Measurements from ENCODE around the gene COBLL1.

The COBLL1 gene

GRCh38 chr2:164821338-164821737, 20.3 kb downstream of the COBLL1 start:
- no peak for DNase-seq

GRCh38 chr2:164818149-164819136, 23.2 kb downstream of the COBLL1 start:
- DNase-seq, result no peak

GRCh38 chr2:164816900-164817299, 24.7 kb downstream of the COBLL1 start:
- DNase-seq, result no peak

GRCh38 chr2:164816046-164816445, 25.6 kb downstream of the COBLL1 start:
- DNase-seq, result no peak

GRCh38 chr2:164815071-164815793, 26.4 kb downstream of the COBLL1 start:
- no peak for DNase-seq

- no peak for DNase-seq
Measured at GRCh38 chr2:164813535-164813934, 28.1 kb downstream of the COBLL1 start.

- DNase-seq, result no peak
Measured at GRCh38 chr2:164812378-164812777, 29.2 kb downstream of the COBLL1 start.

GRCh38 chr2:164811819-164812218, 29.8 kb downstream of the COBLL1 start:
- DNase-seq, result no peak

GRCh38 chr2:164810843-164811242, 30.8 kb downstream of the COBLL1 start:
- no peak for DNase-seq

- DNase-seq, result no peak
Measured at GRCh38 chr2:164808776-164809175, 32.8 kb downstream of the COBLL1 start.

- no peak for DNase-seq
Measured at GRCh38 chr2:164803776-164804466, 37.7 kb downstream of the COBLL1 start.

- DNase-seq, result no peak
Measured at GRCh38 chr2:164802095-164802707, 39.4 kb downstream of the COBLL1 start.

- no peak for DNase-seq
Measured at GRCh38 chr2:164800572-164800971, 41.1 kb downstream of the COBLL1 start.

- no peak for DNase-seq
Measured at GRCh38 chr2:164797627-164798026, 44.0 kb downstream of the COBLL1 start.

GRCh38 chr2:164796999-164797398, 44.6 kb downstream of the COBLL1 start:
- no peak for DNase-seq

- DNase-seq, result no peak
Measured at GRCh38 chr2:164794432-164795231, 47.0 kb downstream of the COBLL1 start.

GRCh38 chr2:164794016-164794415, 47.6 kb downstream of the COBLL1 start:
- DNase-seq, result no peak

GRCh38 chr2:164793529-164793928, 48.1 kb downstream of the COBLL1 start:
- no peak for DNase-seq

GRCh38 chr2:164792316-164793170, 49.1 kb downstream of the COBLL1 start:
- DNase-seq, result no peak

GRCh38 chr2:164789968-164790367, 51.7 kb downstream of the COBLL1 start:
- DNase-seq, result no peak

GRCh38 chr2:164786787-164787186, 54.8 kb downstream of the COBLL1 start:
- no peak for DNase-seq
